ENCODE data around the gene GALNT2.

DNA sequence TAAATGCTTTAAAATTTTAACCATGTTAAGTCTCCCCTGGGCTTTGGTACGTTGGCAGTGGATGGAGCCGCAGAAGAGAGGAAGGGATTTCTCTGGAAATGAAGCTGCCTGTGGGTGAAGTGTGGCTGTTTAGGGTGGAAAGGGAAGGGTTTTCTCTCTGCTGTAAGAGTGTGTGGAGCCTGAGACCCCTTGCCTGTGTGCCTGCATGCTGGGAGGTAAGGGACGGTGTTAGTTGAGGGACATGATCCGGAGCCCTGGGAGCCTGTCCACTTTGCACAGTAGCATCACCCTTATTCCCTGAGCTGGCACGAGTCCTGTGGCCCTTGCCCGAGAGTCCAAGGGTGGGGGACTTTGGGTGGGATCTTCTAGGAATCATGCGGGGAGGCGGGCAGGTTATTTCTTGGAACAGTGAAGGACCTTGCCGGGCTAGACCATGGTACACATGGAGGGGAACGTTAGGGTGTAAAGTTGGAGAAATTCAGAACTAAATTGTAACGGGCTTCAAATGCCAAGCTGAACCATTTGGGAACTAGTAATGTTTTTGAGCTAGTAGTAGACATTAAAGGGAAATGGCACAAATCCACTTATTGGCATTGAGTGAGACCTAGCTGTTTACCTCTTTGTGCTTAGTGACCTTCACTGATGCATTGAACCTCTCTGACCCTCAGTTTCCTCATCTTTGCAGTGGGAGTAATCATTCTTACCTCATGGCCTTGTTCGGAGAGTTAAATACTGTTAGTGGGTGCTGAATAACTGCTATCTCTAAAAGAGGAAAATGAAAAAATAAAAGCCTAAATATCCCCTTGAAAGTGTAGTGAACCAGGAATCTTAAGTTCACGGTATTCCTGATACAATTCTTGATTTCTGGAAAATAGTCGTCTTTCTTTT, 3.5 kb downstream of the GALNT2 start:
- TF ChIP-seq, protein P1, sequence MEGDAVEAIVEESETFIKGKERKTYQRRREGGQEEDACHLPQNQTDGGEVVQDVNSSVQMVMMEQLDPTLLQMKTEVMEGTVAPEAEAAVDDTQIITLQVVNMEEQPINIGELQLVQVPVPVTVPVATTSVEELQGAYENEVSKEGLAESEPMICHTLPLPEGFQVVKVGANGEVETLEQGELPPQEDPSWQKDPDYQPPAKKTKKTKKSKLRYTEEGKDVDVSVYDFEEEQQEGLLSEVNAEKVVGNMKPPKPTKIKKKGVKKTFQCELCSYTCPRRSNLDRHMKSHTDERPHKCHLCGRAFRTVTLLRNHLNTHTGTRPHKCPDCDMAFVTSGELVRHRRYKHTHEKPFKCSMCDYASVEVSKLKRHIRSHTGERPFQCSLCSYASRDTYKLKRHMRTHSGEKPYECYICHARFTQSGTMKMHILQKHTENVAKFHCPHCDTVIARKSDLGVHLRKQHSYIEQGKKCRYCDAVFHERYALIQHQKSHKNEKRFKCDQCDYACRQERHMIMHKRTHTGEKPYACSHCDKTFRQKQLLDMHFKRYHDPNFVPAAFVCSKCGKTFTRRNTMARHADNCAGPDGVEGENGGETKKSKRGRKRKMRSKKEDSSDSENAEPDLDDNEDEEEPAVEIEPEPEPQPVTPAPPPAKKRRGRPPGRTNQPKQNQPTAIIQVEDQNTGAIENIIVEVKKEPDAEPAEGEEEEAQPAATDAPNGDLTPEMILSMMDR (IDR thresholded peaks at IDR 0.05; ENCODE audit: low read length): no peak
- no peak for TF ChIP-seq EZH2 (optimal IDR thresholded peaks at IDR 0.05; ENCODE audit: low read depth, low read length)

Measured in MM.1S (cell line).